Measurements from ENCODE around the gene TIMM17B.

Gene TIMM17B

DNA sequence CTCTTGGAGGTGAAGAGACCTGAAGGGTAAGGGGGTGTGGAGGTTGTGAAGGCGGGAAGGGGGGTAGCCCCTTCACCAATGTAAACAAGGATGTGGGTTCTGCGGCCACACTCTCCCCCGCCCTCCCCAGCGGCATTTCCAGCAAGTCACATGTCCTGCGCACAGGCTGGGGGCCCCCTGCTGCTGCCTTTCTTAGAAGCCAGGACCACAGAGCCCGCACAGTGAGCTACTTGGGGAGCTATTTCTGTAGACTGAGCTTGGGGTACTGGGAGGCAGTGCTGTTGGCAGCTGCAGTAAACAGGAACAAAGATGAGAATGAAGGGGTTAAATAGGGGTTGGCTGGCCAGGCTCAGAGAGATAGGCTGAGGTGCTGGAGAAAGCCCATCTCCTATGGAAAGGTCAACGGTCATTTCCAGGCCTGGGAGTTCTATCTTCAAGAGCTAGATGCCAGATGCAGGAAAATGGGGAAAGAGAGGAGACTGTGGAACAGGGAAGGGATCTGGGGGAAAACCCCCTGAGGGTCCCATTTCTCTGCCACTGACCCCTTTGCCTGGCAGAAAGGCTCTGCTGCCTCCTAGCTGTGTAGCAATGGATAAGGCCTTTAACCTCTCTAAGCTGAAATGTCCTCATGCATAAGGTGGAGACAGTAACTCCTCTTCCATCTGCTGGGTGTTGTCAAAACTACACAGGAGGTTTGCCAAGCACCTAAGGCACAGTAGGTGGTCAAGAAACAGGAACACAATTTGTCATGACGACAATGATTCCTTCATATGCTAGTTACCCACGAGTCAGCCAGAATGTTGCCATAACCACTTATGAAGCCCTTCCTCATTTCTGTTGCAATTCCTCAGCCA lies 39.7 kb upstream of the TIMM17B start:
- TF ChIP-seq CTCF (IDR thresholded peaks at IDR 0.05): no peak

- TF ChIP-seq CTCF (IDR thresholded peaks at IDR 0.05): no peak
These were observed 39.0 kb upstream of the TIMM17B start for GRCh38 chrX:48936429-48937053.

DNA sequence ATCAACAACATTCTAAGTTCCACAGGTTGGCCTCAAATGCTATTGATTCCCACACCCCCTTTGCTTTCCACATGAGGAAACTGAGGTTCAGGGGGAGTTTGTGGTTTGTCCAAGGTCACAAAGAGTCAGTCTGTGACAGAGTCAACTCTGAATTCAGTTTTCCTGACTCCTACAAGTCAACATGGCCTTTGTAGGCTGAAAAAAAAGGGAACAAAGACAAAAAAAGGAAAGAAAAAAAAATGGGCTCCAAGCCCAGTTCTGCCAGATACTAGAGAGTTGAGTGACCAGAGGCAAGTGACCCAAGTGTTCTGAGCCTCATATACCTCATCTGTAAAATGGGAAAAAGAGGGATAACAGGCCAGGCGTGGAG lies 37.7 kb upstream of the TIMM17B start:
- no peak for TF ChIP-seq CTCF (IDR thresholded peaks at IDR 0.05)

- no peak for TF ChIP-seq CTCF (IDR thresholded peaks at IDR 0.05)
These were observed 37.2 kb upstream of the TIMM17B start for GRCh38 chrX:48934581-48935300.

GRCh38 chrX:48933757-48934156 lies 36.2 kb upstream of the TIMM17B start:
- no peak for TF ChIP-seq CTCF (IDR thresholded peaks at IDR 0.05)

GRCh38 chrX:48927736-48928382 lies 30.3 kb upstream of the TIMM17B start:
- TF ChIP-seq CTCF (IDR thresholded peaks at IDR 0.05): no peak

- no peak for TF ChIP-seq CTCF (IDR thresholded peaks at IDR 0.05)
These were observed 29.6 kb upstream of the TIMM17B start for GRCh38 chrX:48927123-48927522.

Data from LNCAP (cell line).